IMR-90 (cell line): ENCODE results near the gene CPEB1. TPM values are rescaled to one million over a fixed set of nuclear protein-coding genes. Genes with fewer than 3 reads are reported as not detected.

Source experiments
- ATAC-seq: fragments of 200-7000 bp; cut with Tn5 transposase; 2 replicates; pipeline ENCODE4 v1.9.1; 2020; ENCODE audit warnings: low read depth, mild to moderate bottlenecking, moderate library complexity
- BruUV-seq: library from RNA; stranded (reverse); fragments of 400-500 nt; replicated peaks from 2 replicates; lab custom pipeline; 2021; lab: Mats Ljungman, UMichigan
- CTCF ChIA-PET: fragments of 300-600 bp; formaldehyde crosslinking; extraction: SDS; loops from one replicate; lab custom pipeline; 2021; ENCODE audit warnings: antibody characterized with exemption; lab: Yijun Ruan, JAX
- POLR2A ChIA-PET: fragments of 300-600 bp; sonication (Branson Sonifier 250); formaldehyde crosslinking; loops from one replicate; lab custom pipeline; 2022; ENCODE audit warnings: antibody characterized with exemption; ENCODE audit not compliant: unreplicated experiment; lab: Charles Lee
- DNase-seq: peaks from one replicate; pipeline ENCODE4 v3.0.0; 2013
- H2AFZ ChIP-seq: replicated peaks from 2 replicates; pipeline ENCODE3; 2013; ENCODE audit warnings: low read length, mild to moderate bottlenecking; ENCODE audit not compliant: poor library complexity
- H2AK5ac ChIP-seq: 2 replicates; pipeline ENCODE4 v1.6.1; 2013; ENCODE audit warnings: low read depth, low read length, inconsistent platforms
- H2AK9ac ChIP-seq: replicated peaks from 2 replicates; pipeline ENCODE3; 2013; ENCODE audit warnings: mild to moderate bottlenecking, low read depth, low read length, moderate library complexity; ENCODE audit not compliant: poor library complexity
- H2BK120ac ChIP-seq: 2 replicates; pipeline ENCODE4 v1.6.1; 2013; ENCODE audit warnings: low read depth, low read length, inconsistent platforms
- H2BK15ac ChIP-seq: 3 replicates; pipeline ENCODE4 v1.6.1; 2013; ENCODE audit warnings: low read depth, low read length, inconsistent platforms
- H2BK20ac ChIP-seq: 2 replicates; pipeline ENCODE4 v1.6.1; 2013; ENCODE audit warnings: low read depth, mild to moderate bottlenecking, inconsistent platforms, low read length, moderate library complexity
- H2BK5ac ChIP-seq: 2 replicates; pipeline ENCODE4 v1.6.1; 2013; ENCODE audit warnings: mild to moderate bottlenecking, low read depth, low read length, inconsistent platforms; ENCODE audit not compliant: poor library complexity, severe bottlenecking
- H3K14ac ChIP-seq: replicated peaks from 2 replicates; pipeline ENCODE4 v1.6.1; 2013; ENCODE audit warnings: low read depth, low read length, inconsistent platforms
- H3K18ac ChIP-seq: 2 replicates; pipeline ENCODE4 v1.6.1; 2013; ENCODE audit warnings: low read depth, low read length, control low read depth
- H3K23ac ChIP-seq: 2 replicates; pipeline ENCODE4 v1.6.1; 2013; ENCODE audit warnings: low read depth, low read length, inconsistent platforms
- H3K27ac ChIP-seq: 2 replicates; pipeline ENCODE4 v1.5.1; 2013; ENCODE audit warnings: mild to moderate bottlenecking, control low read depth, low read length; ENCODE audit not compliant: insufficient read depth
- H3K27me3 ChIP-seq: 2 replicates; pipeline ENCODE4 v1.6.1; 2013; ENCODE audit warnings: low read length; ENCODE audit not compliant: control insufficient read depth, insufficient read depth
- H3K36me3 ChIP-seq: 2 replicates; pipeline ENCODE4 v1.6.1; 2013; ENCODE audit warnings: low read length, mixed read lengths; ENCODE audit not compliant: control insufficient read depth, insufficient read depth
- H3K4ac ChIP-seq: 2 replicates; pipeline ENCODE4 v1.6.1; 2013; ENCODE audit warnings: low read depth, low read length, inconsistent platforms
- H3K4me1 ChIP-seq: 2 replicates; pipeline ENCODE4 v1.6.1; 2013; ENCODE audit warnings: low read length, mixed read lengths; ENCODE audit not compliant: control insufficient read depth, insufficient read depth
- H3K4me2 ChIP-seq: 2 replicates; pipeline ENCODE4 v1.6.1; 2013; ENCODE audit warnings: low read depth, mild to moderate bottlenecking, control low read depth, low read length, moderate library complexity
- H3K4me3 ChIP-seq: 2 replicates; pipeline ENCODE4 v1.5.1; 2013; ENCODE audit warnings: low read depth, mild to moderate bottlenecking, control low read depth, low read length, moderate library complexity; ENCODE audit not compliant: insufficient read depth
- H3K56ac ChIP-seq: 2 replicates; pipeline ENCODE4 v1.6.1; 2013; ENCODE audit warnings: low read length, inconsistent platforms; ENCODE audit not compliant: insufficient read depth; ENCODE audit errors: extremely low read depth
- H3K79me1 ChIP-seq, 2 experiments: 2 replicates each; pipeline ENCODE4 v1.6.1; 2013; ENCODE audit warnings: low read length in 2 of 2, inconsistent platforms in 1 of 2, low read depth in 1 of 2
- H3K9ac ChIP-seq: 2 replicates; pipeline ENCODE4 v1.6.1; 2013; ENCODE audit warnings: low read depth, low read length, control low read depth
- H3K9me1 ChIP-seq: 2 replicates; pipeline ENCODE4 v1.6.1; 2013; ENCODE audit warnings: low read length, inconsistent platforms; ENCODE audit not compliant: insufficient read depth
- H3K9me3 ChIP-seq: 2 replicates; pipeline ENCODE4 v1.6.1; 2013; ENCODE audit warnings: low read length; ENCODE audit not compliant: control insufficient read depth, insufficient read depth
- H4K20me1 ChIP-seq: 2 replicates; pipeline ENCODE4 v1.6.1; 2013; ENCODE audit warnings: low read length, inconsistent platforms; ENCODE audit not compliant: insufficient read depth
- H4K5ac ChIP-seq: 2 replicates; pipeline ENCODE4 v1.6.1; 2013; ENCODE audit warnings: mild to moderate bottlenecking, low read depth, low read length, control low read depth
- H4K8ac ChIP-seq, 2 experiments: 2 replicates each; pipeline ENCODE4 v1.6.1; 2013; ENCODE audit warnings: low read depth in 2 of 2, low read length in 2 of 2, control low read depth in 1 of 2, inconsistent platforms in 1 of 2
- H4K91ac ChIP-seq: 2 replicates; pipeline ENCODE4 v1.6.1; 2013; ENCODE audit warnings: low read depth, low read length, inconsistent platforms; ENCODE audit not compliant: insufficient read depth
- BHLHE40 ChIP-seq: fragments of 150-350 bp; IDR thresholded peaks from 2 replicates; pipeline ENCODE4 v1.6.1; 2016; ENCODE audit warnings: mild to moderate bottlenecking, low read depth, low read length
- CEBPB ChIP-seq: IDR thresholded peaks from 2 replicates; pipeline ENCODE4 v1.6.1; 2012; ENCODE audit warnings: low read depth, low read length, improper control_type of control experiment
- CHD1 ChIP-seq: IDR thresholded peaks from 2 replicates; pipeline ENCODE4 v1.6.1; 2012; ENCODE audit warnings: low read depth, low read length, improper control_type of control experiment
- MAFK ChIP-seq: IDR thresholded peaks from 2 replicates; pipeline ENCODE4 v1.6.1; 2012; ENCODE audit warnings: low read depth, low read length, improper control_type of control experiment
- MAZ ChIP-seq: IDR thresholded peaks from 2 replicates; pipeline ENCODE4 v1.6.1; 2012; ENCODE audit warnings: low read depth, mild to moderate bottlenecking, low read length, improper control_type of control experiment, moderate library complexity, borderline replicate concordance
- MXI1 ChIP-seq: IDR thresholded peaks from 2 replicates; pipeline ENCODE4 v1.6.1; 2012; ENCODE audit warnings: low read depth, mild to moderate bottlenecking, low read length, moderate library complexity, borderline replicate concordance
- NFE2L2 ChIP-seq: fragments of 150-350 bp; IDR thresholded peaks from 2 replicates; pipeline ENCODE4 v1.6.1; 2016; ENCODE audit warnings: low read depth, mild to moderate bottlenecking, low read length
- POLR2A ChIP-seq: IDR thresholded peaks from 2 replicates; pipeline ENCODE4 v1.6.1; 2012; ENCODE audit warnings: mild to moderate bottlenecking, low read depth, low read length
- RAD21 ChIP-seq: IDR thresholded peaks from 2 replicates; pipeline ENCODE4 v1.6.1; 2012; ENCODE audit warnings: low read length, improper control_type of control experiment
- RCOR1 ChIP-seq: IDR thresholded peaks from 2 replicates; pipeline ENCODE4 v1.6.1; 2012; ENCODE audit warnings: mild to moderate bottlenecking, low read length, improper control_type of control experiment; ENCODE audit not compliant: insufficient replicate concordance
- RFX5 ChIP-seq: IDR thresholded peaks from 2 replicates; pipeline ENCODE4 v1.8.0; 2012; ENCODE audit warnings: low read depth, mild to moderate bottlenecking, low read length, moderate library complexity
- SMC3 ChIP-seq: fragments of 150-350 bp; IDR thresholded peaks from 2 replicates; pipeline ENCODE4 v1.6.1; 2016; ENCODE audit warnings: low read depth, mild to moderate bottlenecking, antibody characterized with exemption, low read length, moderate library complexity
- WGBS, 2 experiments: methylation state at CpG; one replicate each; pipeline versions ENCODE4 v1.1.5 to v1.1.7; 2013; ENCODE audit warnings: missing lambda C conversion rate in 2 of 2; ENCODE audit not compliant: insufficient read length in 1 of 2; ENCODE audit errors: extremely low coverage in 2 of 2; 5-methylcytosine and 5-hydroxymethylcytosine counted together
- dilution Hi-C: fragments of 300-500 bp; cut with HindIII; formaldehyde crosslinking; loops from one replicate; pipeline ENCODE4 v1.14.3; 2018; ENCODE audit warnings: low sequenced_read_pairs; ENCODE audit not compliant: unreplicated experiment
- in situ Hi-C: fragments of 300-500 bp; cut with MboI; formaldehyde crosslinking; loops from 3 replicates; pipeline ENCODE4 v1.14.3; 2019; ENCODE audit warnings: low sequenced_read_pairs, inconsistent platforms, mixed read lengths
- intact Hi-C: fragments of 100-400 bp; cut with micrococcal nuclease; formaldehyde crosslinking; loops from 2 replicates; pipeline ENCODE4 v1.10.0; 2022
- polyA plus RNA-seq, 3 experiments: library from polyadenylated mRNA; depleted of rRNA; stranded (reverse); fragments of >200 nt; gene quantifications; 2 replicates each; pipeline ENCODE4 v1.2.3, GENCODE V29; 2012; ENCODE audit warnings: low replicate concordance in 1 of 3
- total RNA-seq: library from RNA; depleted of rRNA; stranded (reverse); fragments of >200 nt; gene quantifications from 2 replicates; pipeline ENCODE4 v1.2.3, GENCODE V29; 2012
- TF ChIP-seq, protein P1 (sequence below): fragments of 150-350 bp; IDR thresholded peaks from 2 replicates; pipeline ENCODE4 v1.6.1; 2016; ENCODE audit warnings: low read depth, mild to moderate bottlenecking, low read length, moderate library complexity, borderline replicate concordance
- TF ChIP-seq, protein P2 (sequence below): conservative IDR thresholded peaks from 2 replicates; pipeline ENCODE4 v1.5.1; 2012; ENCODE audit warnings: mild to moderate bottlenecking, low read depth, low read length, improper control_type of control experiment
- TF ChIP-seq, protein P3 (sequence below): fragments of 150-350 bp; IDR thresholded peaks from 2 replicates; pipeline ENCODE4 v1.6.1; 2017; ENCODE audit warnings: mild to moderate bottlenecking, antibody characterized with exemption, low read length, low read depth

The CPEB1 gene
- total and polyA plus RNA-seq, 2 of the 4 experiments (the other 2 are of a cell fraction), result 8.9 to 12.5 TPM

DNA sequence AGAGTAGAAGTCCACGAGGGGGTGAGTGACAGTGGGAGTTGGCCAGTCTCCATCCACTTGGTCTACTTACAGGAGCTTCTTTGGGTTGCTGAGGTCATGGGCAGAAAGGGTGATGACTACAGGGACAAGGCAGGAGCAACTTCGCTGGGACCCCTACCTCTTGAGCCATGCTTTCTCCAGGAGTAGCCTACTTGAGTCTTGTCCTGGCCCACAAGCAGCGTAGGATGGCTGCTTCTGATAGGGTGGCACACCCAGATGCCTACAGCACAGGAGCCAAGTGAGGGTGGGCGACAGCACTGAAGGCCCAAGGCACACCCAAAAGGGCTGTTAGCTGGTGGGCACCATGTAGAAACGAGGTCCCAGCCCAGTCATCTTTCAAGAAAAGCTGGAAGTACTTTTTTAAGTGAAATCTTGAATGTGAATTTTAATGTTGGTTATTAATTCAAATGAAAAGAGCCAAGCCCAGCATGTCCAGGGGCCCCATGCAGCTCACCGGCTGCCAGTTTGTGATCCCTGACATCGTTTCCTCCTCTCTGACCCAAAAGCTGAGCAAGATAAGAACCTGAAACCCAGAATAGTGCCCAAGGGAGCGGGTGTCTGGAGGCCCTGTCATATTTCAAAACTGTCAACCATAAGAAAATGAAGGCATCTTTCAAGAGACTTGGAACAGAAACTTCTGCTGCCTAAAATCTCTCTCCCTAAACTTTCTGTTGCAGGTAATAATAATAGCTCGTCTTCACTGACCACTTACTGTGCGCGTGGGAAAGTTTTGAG is 2.2 kb upstream of the CPEB1 start:
- H3K14ac ChIP-seq, result no peak overlapping the region
- DNase-seq (no peak), ATAC-seq (no peak)
- H4K5ac ChIP-seq, result no peak overlapping the region
- H3K27ac ChIP-seq, result no peak overlapping the region
- H4K8ac ChIP-seq, result no peak overlapping the region
- TF ChIP-seq, protein P1, sequence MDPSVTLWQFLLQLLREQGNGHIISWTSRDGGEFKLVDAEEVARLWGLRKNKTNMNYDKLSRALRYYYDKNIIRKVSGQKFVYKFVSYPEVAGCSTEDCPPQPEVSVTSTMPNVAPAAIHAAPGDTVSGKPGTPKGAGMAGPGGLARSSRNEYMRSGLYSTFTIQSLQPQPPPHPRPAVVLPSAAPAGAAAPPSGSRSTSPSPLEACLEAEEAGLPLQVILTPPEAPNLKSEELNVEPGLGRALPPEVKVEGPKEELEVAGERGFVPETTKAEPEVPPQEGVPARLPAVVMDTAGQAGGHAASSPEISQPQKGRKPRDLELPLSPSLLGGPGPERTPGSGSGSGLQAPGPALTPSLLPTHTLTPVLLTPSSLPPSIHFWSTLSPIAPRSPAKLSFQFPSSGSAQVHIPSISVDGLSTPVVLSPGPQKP, result no peak
- TF ChIP-seq, protein P2, sequence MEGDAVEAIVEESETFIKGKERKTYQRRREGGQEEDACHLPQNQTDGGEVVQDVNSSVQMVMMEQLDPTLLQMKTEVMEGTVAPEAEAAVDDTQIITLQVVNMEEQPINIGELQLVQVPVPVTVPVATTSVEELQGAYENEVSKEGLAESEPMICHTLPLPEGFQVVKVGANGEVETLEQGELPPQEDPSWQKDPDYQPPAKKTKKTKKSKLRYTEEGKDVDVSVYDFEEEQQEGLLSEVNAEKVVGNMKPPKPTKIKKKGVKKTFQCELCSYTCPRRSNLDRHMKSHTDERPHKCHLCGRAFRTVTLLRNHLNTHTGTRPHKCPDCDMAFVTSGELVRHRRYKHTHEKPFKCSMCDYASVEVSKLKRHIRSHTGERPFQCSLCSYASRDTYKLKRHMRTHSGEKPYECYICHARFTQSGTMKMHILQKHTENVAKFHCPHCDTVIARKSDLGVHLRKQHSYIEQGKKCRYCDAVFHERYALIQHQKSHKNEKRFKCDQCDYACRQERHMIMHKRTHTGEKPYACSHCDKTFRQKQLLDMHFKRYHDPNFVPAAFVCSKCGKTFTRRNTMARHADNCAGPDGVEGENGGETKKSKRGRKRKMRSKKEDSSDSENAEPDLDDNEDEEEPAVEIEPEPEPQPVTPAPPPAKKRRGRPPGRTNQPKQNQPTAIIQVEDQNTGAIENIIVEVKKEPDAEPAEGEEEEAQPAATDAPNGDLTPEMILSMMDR, result no peak
- TF ChIP-seq RFX5 (no peak), BHLHE40 (no peak), MAFK (no peak), NFE2L2 (no peak), RAD21 (no peak), CEBPB (no peak), SMC3 (no peak), MAZ (no peak), POLR2A (no peak), MXI1 (no peak), CHD1 (no peak), RCOR1 (no peak)
- TF ChIP-seq, protein P3, sequence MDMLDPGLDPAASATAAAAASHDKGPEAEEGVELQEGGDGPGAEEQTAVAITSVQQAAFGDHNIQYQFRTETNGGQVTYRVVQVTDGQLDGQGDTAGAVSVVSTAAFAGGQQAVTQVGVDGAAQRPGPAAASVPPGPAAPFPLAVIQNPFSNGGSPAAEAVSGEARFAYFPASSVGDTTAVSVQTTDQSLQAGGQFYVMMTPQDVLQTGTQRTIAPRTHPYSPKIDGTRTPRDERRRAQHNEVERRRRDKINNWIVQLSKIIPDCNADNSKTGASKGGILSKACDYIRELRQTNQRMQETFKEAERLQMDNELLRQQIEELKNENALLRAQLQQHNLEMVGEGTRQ, result no peak
- no peak overlapping the region for H3K18ac ChIP-seq
- H3K4me2 ChIP-seq, result no peak overlapping the region
- no peak overlapping the region for H3K9ac ChIP-seq
- H4K20me1 ChIP-seq, result no peaks in the 10 kb centered on the region
- no peak overlapping the region for H2BK15ac ChIP-seq
- H3K4me1 ChIP-seq, result no peaks in the 10 kb centered on the region
- 92% methylated on average over 2 of the region's 11 CpGs; no CpG with 5 or more reads in 1 of the 2 experiments for WGBS, 2 experiments
- no peaks in the 10 kb centered on the region for H3K79me1 ChIP-seq
- no peak overlapping the region for H3K4me3 ChIP-seq
- no peak overlapping the region for H2BK5ac ChIP-seq
- no peak overlapping the region for H2AK5ac ChIP-seq
- intact Hi-C loops (loop anchor here (10.0 kb wide), 1 partner anchor 355 kb away; no protein-coding TSS in a partner anchor), in situ Hi-C loops (no loop called here), dilution Hi-C loops (no loop called here)
- CTCF ChIA-PET, result no interaction called here
- BruUV-seq, result no TSS peak
- H2BK20ac ChIP-seq, result no peak overlapping the region
- no peaks in the 10 kb centered on the region for H3K9me1 ChIP-seq
- no peak overlapping the region for H3K56ac ChIP-seq
- H2BK120ac ChIP-seq, result no peak overlapping the region
- no peak overlapping the region for H2AK9ac ChIP-seq
- H4K91ac ChIP-seq, result no peak overlapping the region
- H3K36me3 ChIP-seq, result no peaks in the 10 kb centered on the region
- peaks cover 42% of the 10 kb centered on the region for H3K27me3 ChIP-seq
- H2AFZ ChIP-seq, result no peak overlapping the region
- peaks cover 2% of the 10 kb centered on the region; the same call in 1 of the 2 replicates for H3K9me3 ChIP-seq
- POLR2A ChIA-PET, result no interaction called here
- no peak overlapping the region for H3K23ac ChIP-seq
- H3K4ac ChIP-seq, result no peak overlapping the region
